GM23338 (cell line): ENCODE results near the gene LARGE1. TPM values are rescaled to one million over a fixed set of nuclear protein-coding genes. Genes with fewer than 3 reads are reported as not detected.

Experiments used
- ATAC-seq: fragments of 200-7000 bp; cut with Tn5 transposase; 3 replicates; pipeline ENCODE4 v1.9.1; 2020
- DNase-seq: peaks from one replicate; pipeline ENCODE4 v3.0.0-alpha.2; 2015; ENCODE audit warnings: low spot score
- H2AFZ ChIP-seq: fragments of 200-600 bp; sonication (generic); 2 replicates; pipeline ENCODE4 v1.8.0; 2016; ENCODE audit warnings: antibody characterized with exemption, mild to moderate bottlenecking, moderate library complexity
- H3F3A ChIP-seq: fragments of 200-600 bp; sonication (generic); replicated peaks from 2 replicates; pipeline ENCODE4 v1.8.0; 2017; ENCODE audit warnings: antibody characterized with exemption, mixed run types, low read depth
- H3K27ac ChIP-seq: fragments of 200-600 bp; sonication (generic); 2 replicates; pipeline ENCODE4 v1.6.1; 2016; ENCODE audit warnings: low read depth
- H3K27me3 ChIP-seq: fragments of 200-600 bp; sonication (generic); 2 replicates; pipeline ENCODE4 v1.8.0; 2016; ENCODE audit warnings: mild to moderate bottlenecking, mixed run types, moderate library complexity; ENCODE audit not compliant: insufficient read depth
- H3K36me3 ChIP-seq: fragments of 200-600 bp; sonication (generic); 2 replicates; pipeline ENCODE4 v1.8.0; 2016; ENCODE audit warnings: mild to moderate bottlenecking; ENCODE audit not compliant: insufficient read depth
- H3K4me1 ChIP-seq: fragments of 200-600 bp; sonication (generic); 2 replicates; pipeline ENCODE4 v1.8.0; 2016; ENCODE audit warnings: mild to moderate bottlenecking, moderate library complexity; ENCODE audit not compliant: insufficient read depth
- H3K4me2 ChIP-seq: fragments of 200-600 bp; sonication (generic); 2 replicates; pipeline ENCODE4 v1.7.1; 2017; ENCODE audit warnings: mixed run types
- H3K4me3 ChIP-seq: fragments of 200-600 bp; sonication (generic); 2 replicates; pipeline ENCODE4 v1.6.1; 2016; ENCODE audit warnings: mixed run types
- H3K79me2 ChIP-seq: fragments of 200-600 bp; sonication (generic); replicated peaks from 2 replicates; pipeline ENCODE4 v1.8.0; 2017; ENCODE audit warnings: mild to moderate bottlenecking; ENCODE audit not compliant: insufficient read depth
- H3K9me2 ChIP-seq: fragments of 200-600 bp; sonication (generic); 2 replicates; pipeline ENCODE4 v1.8.0; 2017; ENCODE audit not compliant: insufficient read depth
- H4K20me1 ChIP-seq: fragments of 200-600 bp; sonication (generic); replicated peaks from 2 replicates; pipeline ENCODE4 v1.8.0; 2017; ENCODE audit warnings: mild to moderate bottlenecking; ENCODE audit not compliant: insufficient read depth
- H3K27ac Mint-ChIP-seq: 2 replicates; pipeline ENCODE4 v1.8.0; 2020; ENCODE audit warnings: inconsistent platforms, mild to moderate bottlenecking, moderate library complexity, mixed read lengths
- H3K27me3 Mint-ChIP-seq: 3 replicates; pipeline ENCODE4 v1.8.0; 2022; ENCODE audit warnings: low read depth, mild to moderate bottlenecking, moderate library complexity, mixed read lengths, inconsistent platforms; ENCODE audit not compliant: insufficient read depth, poor library complexity
- H3K36me3 Mint-ChIP-seq: 3 replicates; pipeline ENCODE4 v1.8.0; 2021; ENCODE audit warnings: low read depth, mild to moderate bottlenecking, inconsistent platforms, moderate library complexity, mixed read lengths
- H3K4me1 Mint-ChIP-seq: 3 replicates; pipeline ENCODE4 v1.8.0; 2020; ENCODE audit warnings: mild to moderate bottlenecking, inconsistent platforms, mixed read lengths
- H3K4me3 Mint-ChIP-seq: 3 replicates; pipeline ENCODE4 v1.8.0; 2021; ENCODE audit warnings: moderate library complexity, mild to moderate bottlenecking, inconsistent platforms, mixed read lengths
- H3K9me3 Mint-ChIP-seq: 3 replicates; pipeline ENCODE4 v1.8.0; 2020; ENCODE audit warnings: moderate library complexity, mild to moderate bottlenecking, inconsistent platforms, mixed read lengths
- CTCF ChIP-seq, 2 experiments: fragments of 200-600 bp in 1 of 2; sonication (generic) in 1 of 2; conservative IDR thresholded peaks; 2 replicates each; pipeline versions ENCODE4 v1.5.1 to v1.6.1; 2016 to 2017; ENCODE audit warnings: antibody characterized with exemption in 2 of 2, low read depth in 2 of 2, mild to moderate bottlenecking in 2 of 2, moderate library complexity in 1 of 2
- JUNB ChIP-seq: IDR thresholded peaks from one replicate; pipeline ENCODE4 v1.6.1; 2016; ENCODE audit warnings: antibody characterized with exemption; ENCODE audit not compliant: unreplicated experiment
- ZNF462 ChIP-seq: fragments of 250-450 bp; sonication (Bioruptor Pico); IDR thresholded peaks from 2 replicates; pipeline ENCODE4 v1.5.0; 2020; ENCODE audit warnings: mild to moderate bottlenecking, moderate library complexity
- polyA plus RNA-seq: library from polyadenylated mRNA; unstranded; fragments of >200 nt; fragmentation: Nextera tagmentation; extraction: Ambion mirVana; gene quantifications from 2 replicates; pipeline ENCODE4 v1.2.1, GENCODE V29; 2016
- total RNA-seq: library from RNA; depleted of rRNA; stranded (reverse); fragments of >200 nt; shearing (Covaris generic); gene quantifications from 2 replicates; pipeline ENCODE4 v1.2.3, GENCODE V29; 2014

Gene LARGE1
- total and polyA plus RNA-seq, 2 experiments from 2014 or later, result 12.8 to 75.6 TPM

GRCh38 chr22:33409079-33409478, 511.2 kb downstream of the LARGE1 start (continued):
- TF ChIP-seq ZNF462, result no peak

- no peaks in the 10 kb centered on the region for H3K9me3 Mint-ChIP-seq
- DNase-seq (no peak), ATAC-seq (no peak)
- Histone ChIP-seq H3K36me3 (no peaks in the 10 kb centered on the region; the same call in 1 of the 2 replicates), H3K27ac (no peak overlapping the region), H3K4me2 (no peak overlapping the region), H3K9me2 (no peaks in the 10 kb centered on the region), H3F3A (no peaks in the 10 kb centered on the region), H3K4me1 (peaks cover 5% of the 10 kb centered on the region; the same call in 1 of the 2 replicates), H3K4me3 (no peak overlapping the region), H3K79me2 (no peaks in the 10 kb centered on the region), H3K27me3 (no peaks in the 10 kb centered on the region), H2AFZ (no peak overlapping the region), H4K20me1 (no peaks in the 10 kb centered on the region; the same call in none of the 2 replicates)
- H3K4me1 Mint-ChIP-seq, result peaks cover 14% of the 10 kb centered on the region; the same call in 2 of the 3 replicates
- H3K27ac Mint-ChIP-seq, result no peak overlapping the region
- no peak overlapping the region for H3K4me3 Mint-ChIP-seq
- H3K36me3 Mint-ChIP-seq, result peaks cover 4% of the 10 kb centered on the region; the same call in 1 of the 3 replicates
- H3K27me3 Mint-ChIP-seq, result no peaks in the 10 kb centered on the region
- no peak for TF ChIP-seq CTCF (conservative IDR thresholded peaks at IDR 0.05; ENCODE audit: low read depth in 2 of 2)
- TF ChIP-seq JUNB, result no peak
- TF ChIP-seq ZNF462, result no peak
These were observed 515.1 kb downstream of the LARGE1 start for GRCh38 chr22:33405194-33405593.
